NCI-H2196 treated with DMSO at 0.1 percent for 48 hours (cell line): ENCODE measurements around the gene ACO2.
A peak's percentile ranks its signal among the peaks of the same experiment; 100 is the strongest.

Experiments
- DNase-seq: peaks from one replicate; lab custom pipeline; 2025; ENCODE audit not compliant: unreplicated experiment; lab: John Stamatoyannopoulos, UW

Gene ACO2

DNA sequence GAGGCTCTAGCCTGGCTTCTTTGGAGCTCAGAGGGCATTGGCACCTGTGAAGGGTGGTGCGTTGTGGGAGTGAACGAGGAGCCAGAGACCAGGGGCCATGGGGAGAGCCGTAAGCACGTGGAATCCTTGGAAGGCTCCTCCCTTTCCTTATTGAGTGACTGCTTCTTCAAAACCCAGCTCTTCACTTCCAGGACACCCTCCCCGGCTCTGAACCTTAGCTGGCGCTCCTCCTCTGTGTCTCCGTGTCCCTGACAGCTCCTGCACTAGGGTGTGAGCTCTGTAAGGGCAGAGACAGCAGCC lies 49.1 kb downstream of the ACO2 start:
- no peak for DNase-seq

DNA sequence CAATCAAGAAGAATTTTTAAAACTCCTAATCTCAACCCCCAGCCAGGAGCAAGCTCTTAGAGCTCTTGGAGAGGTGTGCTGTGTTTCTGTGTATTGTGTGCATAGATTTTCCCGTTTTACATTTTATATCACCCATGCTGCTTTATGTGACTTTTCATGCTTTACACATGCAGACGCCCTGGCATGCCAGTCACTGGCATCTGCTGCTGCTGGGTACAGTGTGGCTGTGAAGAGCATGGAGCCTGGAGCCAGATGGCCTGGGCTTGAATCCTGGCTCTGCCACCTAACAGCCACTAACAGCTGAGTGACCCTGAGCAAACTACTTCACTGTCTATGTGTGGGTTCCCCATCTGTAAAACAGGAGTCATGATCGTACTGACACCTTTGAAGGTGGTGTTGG lies 52.2 kb downstream of the ACO2 start:
- no peak for DNase-seq

DNA sequence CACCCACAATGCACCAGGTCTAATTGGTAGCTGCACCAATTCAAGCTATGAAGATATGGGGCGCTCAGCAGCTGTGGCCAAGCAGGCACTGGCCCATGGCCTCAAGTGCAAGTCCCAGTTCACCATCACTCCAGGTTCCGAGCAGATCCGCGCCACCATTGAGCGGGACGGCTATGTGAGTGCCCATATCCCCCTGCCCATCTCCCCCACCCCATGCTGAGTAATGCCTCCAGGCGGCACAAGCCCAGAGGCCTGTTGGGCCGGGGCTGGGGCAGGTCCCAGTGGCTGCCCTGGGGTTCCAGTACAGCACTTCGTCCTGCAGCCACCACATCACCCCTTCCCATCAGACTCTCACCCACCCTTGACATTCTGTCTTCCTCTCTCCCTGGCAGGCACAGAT lies 53.9 kb downstream of the ACO2 start:
- no peak for DNase-seq

DNA sequence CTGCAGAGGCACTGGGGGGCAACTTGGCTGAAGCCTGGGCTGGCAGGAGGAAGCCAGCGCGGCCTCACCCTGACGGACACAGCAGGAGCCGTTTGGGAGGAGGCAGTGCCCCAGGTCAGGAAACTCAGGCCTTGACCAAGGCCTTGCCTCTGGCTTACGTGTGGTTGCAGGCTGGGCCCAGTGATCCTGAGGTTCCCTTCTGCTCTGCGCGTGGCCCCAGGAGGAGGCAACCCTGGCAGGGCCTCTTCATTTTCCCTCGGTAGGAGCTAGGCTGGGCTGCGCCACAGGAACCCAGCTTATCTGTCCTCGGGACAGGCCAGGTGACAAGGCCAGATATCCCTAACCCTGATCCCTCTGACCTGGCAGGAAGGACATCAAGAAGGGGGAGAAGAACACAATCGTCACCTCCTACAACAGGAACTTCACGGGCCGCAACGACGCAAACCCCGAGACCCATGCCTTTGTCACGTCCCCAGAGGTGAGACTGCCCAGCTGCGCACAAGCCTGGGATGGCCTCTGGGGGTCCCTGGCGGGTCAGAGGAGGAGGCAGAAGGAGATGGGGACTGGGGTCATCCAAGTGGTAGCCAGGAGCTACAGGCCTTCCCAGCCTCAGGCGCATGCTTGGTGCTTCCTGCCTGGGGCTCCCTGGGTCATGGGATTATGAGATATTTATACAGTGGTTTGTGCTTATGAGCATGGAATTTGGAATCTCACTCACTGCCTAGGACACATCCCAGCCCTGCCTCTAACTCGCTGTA lies 54.7 kb downstream of the ACO2 start:
- DNase-seq: no peak

DNA sequence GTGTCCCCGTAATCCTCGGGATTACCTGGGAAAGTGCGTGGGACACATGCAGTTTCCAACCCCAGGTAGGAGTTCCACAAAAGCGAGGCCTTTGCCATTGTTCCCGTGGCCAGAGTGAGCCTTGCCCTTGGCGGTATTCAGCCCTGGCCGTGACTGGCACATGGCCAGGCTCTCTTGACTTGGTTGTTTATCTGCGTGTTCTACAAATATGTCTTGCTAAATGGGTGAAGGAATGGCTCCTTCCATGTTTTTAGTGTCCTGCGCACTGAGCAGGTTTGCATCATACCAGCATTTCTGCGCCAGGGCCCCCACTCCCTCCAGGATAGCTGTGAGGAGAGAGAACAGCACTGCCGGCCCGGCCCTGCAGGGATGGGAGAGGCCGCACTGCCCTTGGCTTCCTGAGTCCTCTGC lies 55.3 kb downstream of the ACO2 start:
- DNase-seq: no peak

DNA sequence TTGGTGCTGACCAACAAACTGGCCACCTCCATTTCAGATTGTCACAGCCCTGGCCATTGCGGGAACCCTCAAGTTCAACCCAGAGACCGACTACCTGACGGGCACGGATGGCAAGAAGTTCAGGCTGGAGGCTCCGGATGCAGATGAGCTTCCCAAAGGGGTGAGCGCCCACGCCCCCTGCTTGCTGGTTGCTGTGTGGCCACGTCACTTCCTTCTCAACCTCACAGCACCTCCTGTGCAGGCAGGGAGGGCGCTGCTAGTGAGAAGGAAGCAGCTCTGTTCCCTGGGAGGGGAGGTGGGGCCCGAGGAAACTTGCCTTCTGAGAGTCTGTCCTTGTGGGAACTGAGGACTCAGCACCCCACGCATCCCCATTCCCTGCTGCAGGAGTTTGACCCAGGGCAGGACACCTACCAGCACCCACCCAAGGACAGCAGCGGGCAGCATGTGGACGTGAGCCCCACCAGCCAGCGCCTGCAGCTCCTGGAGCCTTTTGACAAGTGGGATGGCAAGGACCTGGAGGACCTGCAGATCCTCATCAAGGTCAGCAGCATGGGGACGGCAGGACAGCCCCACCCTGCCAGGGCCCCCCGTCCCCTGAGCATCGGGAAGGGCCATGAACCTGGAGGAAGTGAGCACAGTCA lies 56.0 kb downstream of the ACO2 start:
- DNase-seq: no peak

DNA sequence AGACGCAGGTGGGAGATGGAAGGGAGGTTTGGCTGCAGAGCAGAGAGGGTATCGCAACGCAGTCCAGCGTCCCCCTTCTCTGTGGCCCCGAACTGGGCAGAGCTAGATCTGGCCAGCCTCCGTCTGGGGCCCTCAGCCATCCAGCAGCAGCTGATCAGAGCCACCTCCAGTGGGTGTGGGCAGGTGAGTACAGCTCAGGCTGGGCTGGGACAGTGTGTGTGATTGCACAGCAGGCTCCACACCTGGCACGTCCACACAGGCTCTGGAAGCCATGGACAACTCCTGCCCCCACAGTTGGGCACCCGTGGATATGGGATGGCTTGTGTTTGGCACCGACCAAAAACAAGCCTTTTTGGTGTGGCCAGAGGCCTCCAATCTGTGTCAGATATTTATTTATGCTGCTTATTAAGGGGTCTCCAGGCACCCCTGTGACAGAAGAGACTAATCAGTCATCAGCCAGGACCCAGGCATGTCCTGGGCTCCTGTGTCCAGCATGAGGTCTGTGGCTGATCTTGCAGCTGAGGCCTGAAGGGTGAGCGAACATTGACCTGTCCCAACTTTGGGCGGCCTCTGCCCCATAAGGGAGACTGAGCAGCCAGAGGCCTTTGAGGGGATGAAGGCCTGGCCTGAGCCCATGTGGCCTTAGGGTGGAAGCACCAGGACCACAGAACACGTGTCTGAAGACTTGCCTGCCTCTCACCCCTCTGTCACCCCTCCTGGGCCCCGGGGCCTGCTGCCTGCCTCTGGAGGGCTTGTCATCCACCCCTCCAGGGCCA lies 56.7 kb downstream of the ACO2 start:
- DNase-seq: no peak

DNA sequence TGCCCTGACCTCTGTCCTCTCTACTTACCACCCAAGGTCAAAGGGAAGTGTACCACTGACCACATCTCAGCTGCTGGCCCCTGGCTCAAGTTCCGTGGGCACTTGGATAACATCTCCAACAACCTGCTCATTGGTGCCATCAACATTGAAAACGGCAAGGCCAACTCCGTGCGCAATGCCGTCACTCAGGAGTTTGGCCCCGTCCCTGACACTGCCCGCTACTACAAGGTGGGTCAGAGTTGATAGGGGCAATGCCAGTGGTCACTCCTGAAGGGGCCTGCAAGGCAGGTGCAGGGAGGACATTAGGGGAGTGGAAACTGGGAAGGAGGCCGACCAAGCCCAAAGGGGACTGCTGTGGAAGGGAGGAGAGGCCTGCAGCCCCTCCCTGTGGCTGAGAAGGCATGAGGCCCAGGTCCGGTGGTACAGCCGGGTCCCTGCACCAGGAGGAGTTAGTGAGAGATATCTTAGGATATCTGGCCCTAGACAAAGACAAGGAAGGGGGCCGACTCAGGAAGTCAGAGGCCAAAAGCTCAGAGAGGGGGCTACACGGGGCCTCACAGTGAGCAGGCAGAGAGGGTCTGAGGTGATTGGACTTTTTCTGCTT lies 57.4 kb downstream of the ACO2 start:
- DNase-seq: no peak

DNA sequence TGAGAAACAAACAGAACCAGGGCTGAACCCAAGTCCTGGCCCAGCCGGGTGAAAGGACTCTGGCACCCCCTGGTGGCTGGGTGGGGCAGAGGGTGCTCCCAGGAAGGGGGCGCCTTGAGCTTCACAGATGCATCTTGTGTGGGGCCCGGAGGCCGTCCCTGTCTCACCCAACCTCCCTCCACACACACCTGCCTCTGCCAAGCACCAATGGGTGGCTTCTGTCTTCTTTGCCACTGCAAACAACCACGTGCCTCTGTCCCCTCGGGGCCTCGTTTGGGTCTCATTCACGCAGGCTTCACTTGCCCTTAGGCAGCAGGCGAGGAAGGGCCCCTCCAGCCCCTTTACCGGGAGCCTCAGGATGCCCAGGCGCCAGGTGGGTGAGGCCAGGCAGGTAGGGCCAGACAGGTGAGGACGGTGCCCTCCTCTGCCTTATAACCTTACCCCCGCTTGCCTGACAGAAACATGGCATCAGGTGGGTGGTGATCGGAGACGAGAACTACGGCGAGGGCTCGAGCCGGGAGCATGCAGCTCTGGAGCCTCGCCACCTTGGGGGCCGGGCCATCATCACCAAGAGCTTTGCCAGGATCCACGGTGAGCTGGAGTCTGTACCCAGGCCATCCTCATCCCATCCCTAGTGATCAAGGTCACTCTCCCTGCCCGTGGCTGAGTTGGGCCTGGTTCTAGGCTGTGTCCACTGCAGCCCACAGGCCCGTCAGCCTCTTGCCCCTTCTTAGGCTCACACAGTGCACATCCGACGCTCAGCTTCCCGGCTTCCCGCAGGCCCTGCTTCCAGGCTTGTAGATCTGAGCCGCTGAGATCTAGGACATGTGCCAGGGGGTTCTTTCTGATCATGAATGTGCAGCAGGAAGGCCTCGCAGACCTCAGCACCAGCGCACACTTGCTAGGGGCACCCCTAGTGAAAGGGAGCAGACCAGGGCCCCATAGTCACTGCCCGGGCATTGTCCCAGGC lies 58.2 kb downstream of the ACO2 start:
- peak; percentile 26 for DNase-seq

DNA sequence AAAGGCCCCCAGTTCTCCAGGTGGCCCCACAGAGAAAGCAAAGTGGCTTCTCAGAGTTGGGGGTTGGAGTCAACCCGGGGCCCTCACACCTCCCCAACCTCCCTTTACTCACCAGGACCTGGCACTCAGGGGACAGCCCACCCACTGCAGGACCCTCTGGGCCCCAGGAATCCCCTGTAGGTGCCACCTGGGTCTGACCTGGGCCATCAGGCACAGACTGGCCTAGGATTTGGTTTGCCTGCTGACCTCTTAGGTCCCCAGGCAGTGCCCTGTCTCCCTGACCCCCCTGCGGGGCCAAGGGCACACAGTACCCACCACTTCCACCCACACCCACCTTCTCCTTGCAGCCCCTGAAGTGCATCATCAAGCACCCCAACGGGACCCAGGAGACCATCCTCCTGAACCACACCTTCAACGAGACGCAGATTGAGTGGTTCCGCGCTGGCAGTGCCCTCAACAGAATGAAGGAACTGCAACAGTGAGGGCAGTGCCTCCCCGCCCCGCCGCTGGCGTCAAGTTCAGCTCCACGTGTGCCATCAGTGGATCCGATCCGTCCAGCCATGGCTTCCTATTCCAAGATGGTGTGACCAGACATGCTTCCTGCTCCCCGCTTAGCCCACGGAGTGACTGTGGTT lies 59.3 kb downstream of the ACO2 start:
- DNase-seq: no peak

DNA sequence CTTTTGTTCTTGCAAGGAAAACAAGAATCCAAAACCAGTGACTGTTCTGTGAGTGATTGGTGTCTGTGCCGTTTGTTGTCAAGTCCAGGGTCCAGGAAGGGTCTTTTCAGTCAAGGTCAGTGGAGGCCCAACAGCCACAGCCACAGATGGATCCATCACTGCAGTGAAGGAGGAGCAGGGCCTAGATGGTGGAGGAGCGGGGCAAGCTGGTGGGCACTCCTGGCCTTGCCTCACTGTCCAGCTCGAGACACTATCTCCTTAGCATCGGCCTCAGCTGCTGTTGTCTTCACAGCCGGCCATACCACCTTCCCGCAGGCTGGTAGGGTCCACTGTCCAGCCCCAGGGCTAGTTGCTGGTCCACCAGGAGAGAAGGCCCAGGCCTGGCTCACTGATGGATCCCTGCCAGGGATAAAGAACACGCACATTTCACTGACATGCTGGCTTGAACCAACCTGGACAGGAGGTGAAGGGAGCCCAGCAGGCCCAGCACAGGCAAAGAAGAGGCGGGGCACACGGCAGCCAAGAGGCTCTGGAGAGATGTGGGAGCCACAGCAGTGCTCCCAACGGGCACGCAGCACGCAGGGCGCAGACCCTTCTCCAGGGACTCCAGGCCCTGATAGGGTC lies 60.1 kb downstream of the ACO2 start:
- no peak for DNase-seq

DNA sequence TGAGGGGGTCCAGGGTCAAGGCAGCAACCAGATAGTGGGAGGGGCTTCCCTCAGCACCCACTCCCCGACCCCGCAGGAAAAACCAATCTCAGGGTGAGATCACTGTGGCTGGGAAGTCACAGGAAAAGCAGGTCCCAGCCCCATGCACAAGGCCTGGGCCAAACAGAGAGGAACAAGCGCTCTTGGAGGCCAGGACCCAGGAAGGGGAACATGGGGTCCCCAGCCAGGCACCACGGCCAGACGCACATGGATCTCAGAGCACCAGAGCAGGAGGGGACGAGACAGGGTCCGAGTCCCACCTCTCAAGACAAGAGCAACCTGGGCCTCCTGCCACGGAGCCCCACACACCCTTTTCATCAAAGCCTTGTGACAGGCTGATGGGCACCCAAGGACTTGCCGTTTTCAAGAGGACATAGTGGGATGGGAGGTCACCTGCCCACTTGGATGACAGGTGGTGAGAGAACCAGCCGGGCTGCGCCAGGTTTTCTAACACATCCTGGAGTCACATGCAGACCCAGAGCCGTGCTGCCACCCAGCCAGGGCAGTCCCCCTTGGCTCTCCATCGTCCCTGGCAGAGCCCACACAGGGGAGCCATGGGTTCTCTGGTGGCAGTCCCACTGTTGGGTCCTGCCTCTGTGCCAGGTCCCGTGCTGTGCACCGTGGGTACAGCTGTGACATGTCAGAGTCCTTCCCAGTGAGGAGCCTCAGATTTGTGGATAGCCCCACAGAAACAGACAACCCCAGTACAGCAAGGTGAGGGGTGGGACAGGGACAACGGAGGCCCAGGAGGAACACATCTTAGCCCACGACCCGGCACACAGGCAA lies 62.2 kb downstream of the ACO2 start:
- DNase-seq: no peak

DNA sequence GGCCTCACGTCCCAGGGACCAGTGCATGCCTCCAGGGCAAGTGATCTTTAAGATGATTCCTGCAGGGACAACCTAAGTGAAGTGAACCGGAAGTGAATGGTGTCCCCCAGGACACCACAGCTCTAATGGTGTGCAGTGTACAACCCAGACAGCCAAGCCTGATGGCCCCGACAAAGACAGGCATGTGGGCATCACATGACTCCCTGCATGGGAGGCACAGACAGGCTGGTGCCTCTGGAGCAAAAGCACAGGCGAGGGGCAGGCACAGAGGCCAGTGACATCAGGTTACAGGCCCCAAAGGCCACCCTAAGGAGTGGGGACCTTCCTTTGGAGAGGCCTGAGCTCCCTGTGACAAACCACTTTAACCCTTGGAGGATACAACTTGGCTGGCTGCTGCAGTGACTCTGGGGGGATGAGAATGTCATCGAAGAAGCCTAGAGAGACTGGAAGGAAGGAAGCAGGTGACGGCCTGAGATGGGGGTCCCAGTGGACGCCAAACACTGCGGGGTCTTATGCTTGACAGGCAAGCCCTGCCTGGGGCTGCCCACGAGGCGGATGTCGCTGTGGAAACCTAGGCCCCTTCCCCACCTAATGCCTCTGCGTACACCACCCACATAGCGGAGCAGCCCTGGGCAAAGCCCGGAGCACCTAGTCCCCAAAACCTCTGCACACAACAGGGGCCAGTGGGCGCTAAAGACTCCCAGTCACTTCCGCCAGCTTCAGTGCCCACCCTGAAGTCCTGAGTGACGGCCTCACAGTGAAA lies 63.0 kb downstream of the ACO2 start:
- DNase-seq: no peak

DNA sequence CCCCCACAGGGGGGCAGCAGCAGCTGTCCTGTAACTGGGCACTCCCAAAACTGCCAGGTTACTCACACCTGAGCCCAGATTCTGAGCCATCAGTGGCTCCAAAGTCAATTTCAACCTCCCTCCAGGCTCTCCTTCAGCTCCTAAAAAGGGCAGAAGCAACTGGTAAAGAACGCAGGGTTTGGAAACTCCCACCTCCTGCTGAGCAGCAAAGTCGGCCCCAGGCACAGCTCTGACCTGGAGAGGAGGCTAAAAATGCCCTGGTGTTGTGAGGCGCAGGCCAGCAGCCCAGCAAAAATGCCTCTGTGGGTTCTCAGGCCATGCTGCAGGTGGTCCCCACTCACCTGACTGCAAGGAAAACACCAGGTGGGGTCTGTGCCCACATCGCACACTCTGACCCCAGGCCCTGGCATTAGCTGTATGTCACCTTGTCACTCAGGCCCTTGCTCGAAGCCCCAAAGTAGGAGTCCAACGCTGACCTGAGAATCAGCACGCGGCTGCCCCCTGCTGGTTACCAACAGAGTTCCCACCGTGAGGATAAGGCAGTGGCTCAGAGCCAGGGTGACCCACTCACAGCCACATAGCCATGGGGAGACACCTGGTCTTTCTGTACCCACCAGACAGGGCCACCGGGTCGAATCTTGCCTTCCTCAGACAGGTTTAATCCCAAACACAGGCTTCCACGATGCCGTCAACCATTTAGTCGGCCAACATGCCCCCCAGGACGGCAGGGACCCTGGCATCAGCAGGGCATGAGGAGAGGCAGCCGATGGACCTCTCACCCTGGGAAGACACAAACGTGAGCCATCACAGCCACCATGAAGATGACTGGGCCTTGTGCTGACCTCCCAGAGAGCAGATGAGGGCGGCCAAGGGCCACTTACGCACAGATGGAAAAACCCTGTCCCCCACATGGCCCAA lies 64.2 kb downstream of the ACO2 start:
- DNase-seq: peak; percentile 6

DNA sequence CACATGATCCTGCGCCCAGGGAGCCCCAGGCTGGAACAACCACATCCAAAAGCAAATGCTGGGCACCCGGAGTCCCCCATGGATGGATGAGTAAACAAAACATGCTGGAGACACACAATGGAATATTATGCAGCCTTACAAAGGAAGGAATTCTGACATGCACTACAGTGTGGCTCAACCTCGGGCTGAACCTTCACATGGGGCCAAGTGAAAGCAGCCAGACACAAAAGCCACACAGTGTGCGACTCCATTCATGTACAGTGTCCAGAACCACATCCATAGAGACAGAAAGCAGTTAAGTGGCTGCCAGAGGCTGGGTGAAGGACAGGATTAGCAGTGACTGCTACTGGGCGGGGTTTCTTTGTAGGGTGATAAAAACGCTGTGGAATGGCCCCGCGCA lies 65.3 kb downstream of the ACO2 start:
- DNase-seq: no peak

DNA sequence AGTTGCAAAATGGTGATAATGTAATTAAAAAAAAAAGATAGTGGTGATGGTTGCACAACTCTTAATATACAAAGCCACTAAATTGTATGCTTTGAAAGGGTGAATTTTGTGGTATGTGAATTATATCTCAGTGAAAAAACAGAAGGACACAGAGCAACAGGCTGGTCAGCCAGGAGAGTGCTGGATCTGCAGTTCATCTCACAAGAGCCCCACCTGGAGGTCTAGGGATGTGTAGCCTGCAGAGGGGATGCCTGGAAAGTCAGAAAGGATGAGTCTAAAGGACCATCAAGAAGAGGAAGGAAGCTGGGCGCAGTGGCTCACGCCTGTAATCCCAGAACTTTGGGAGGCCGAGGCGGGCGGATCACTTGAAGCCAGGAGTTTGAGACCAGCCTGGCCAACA lies 66.3 kb downstream of the ACO2 start:
- no peak for DNase-seq

DNA sequence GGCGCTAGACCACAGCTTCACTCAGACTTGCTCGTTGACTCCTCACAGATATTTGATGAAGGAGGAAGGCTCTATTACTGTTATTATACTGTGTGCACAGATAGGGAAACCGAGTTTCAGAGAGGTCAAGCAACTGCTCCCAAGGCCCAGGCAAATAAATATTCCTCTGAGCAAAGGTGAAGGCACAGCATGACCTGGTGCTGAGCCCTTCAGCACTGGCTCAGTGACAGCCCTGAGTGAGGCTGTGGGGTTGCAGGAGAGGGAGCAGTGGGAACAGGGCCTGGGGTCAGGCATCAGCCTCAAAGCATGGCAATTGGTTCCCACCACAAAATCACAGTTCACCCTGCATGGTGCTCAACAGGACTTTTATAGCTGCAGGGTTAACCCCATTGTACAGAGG lies 68.3 kb downstream of the ACO2 start:
- DNase-seq: no peak
